GM19043 (cell line): ENCODE measurements around the gene MIGA2.
A peak's percentile ranks its signal among the peaks of the same experiment; 100 is the strongest.

Experiments
- ATAC-seq: cut with Tn5 transposase; IDR thresholded peaks from one replicate; pipeline ENCODE4 v1.9.1; 2021; ENCODE audit warnings: low read depth; ENCODE audit not compliant: unreplicated experiment

MIGA2 gene

DNA sequence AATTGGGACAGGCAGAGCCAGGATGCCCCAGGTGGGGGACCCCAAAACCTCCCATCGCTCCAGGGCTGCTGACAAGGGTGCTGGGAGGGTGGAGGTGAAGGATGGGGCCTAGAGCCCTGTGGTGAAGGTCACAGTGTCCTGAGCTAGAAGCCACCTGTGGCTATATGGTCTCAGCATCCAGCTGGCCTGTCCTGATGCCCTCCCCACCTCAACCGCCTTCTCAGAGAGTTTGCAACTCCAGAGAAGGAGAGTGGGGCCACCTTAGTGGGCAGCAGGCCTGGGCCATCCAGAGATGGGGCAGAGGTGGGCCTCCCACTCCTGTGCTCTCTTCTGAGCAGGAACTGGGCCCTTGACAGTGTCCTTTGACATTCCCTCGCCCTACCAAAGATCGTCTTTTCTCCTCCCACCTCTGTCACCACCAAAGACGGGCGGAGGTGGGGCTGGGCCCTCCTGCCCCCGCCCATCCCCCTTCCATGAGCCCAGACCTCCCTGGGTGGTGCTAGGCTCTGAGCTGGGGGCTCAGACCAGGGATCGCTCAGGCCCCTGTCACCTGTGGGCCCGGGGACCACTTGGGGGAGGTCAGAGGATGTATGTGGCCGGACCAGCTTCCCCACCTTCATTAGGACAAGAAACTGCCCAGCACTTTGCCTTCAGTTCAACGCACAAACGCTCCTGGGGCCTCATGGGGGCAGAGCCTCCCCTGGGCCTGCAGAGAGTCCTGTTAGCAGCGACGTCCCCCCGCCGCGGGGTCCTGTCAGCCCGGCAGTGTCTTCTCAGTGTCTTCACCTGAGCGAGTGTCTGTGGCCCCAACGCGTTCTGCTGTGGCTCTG is 34.5 kb downstream of the MIGA2 start:
- no peak for ATAC-seq

DNA sequence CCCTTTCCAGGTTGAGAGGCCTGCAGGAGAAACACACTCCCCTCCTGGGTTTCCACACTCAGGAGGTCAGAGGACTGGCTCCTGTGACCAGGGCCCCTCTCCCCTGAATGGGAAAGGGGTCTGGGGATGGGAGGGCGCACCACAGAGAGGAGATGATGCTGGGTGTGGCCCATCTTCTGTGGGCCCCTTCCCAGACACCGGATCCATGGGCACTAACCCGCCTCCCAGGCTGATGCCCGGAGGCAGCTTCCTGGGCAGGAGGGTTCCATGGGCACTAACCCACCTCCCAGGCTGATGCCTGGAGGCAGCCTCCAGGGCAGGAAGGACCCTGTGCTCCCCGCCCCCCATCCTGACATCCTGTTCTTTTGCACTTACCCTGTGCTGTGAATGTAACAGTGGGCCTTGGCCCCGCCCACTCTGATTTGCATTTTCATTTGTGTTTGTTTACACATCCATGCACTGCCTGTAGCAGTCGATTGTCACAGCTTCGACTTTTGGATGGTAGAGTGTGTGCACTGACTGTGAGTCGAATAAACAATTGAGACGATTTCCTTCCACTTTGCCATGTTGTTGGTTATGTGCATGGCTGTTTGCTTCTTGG is 35.2 kb downstream of the MIGA2 start:
- no peak for ATAC-seq

DNA sequence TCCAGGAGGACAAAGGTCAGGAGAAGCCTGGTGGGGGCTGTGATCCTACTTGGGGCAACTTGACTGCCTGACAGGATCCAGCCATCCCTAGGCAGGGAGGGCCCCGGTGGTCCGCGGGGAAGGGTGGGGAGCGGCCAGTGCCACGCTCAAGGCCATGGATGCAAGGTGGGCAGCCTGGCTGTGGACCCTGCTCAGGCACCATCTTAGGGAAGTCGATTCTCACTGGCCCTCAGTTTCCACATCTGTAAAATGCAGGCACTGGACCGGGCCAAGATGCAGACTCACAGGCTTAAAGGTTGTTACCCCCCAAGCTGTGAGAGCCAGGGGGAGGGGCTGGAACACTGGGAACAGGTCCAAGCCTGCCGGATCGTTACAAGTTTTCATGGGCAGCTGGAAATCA is 35.7 kb downstream of the MIGA2 start:
- ATAC-seq = no peak

DNA sequence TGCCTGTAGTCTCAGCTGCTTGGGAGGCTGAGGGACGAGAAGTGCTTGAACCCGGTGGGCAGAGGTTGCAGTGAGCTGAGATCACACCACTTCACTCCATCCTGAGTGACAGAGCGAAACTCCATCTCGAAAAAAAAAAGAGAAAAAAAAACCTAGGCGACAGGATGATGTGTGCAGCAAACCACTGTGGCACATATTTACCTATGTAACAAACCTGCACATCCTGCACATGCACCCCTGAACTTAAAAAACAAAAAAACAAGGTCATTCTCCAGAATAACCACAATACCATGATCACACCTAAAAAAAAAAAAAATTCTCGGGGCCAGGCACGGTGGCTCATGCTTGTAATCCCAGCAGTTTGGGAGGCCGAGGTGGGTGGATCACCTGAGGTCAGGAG is 37.0 kb downstream of the MIGA2 start:
- ATAC-seq = no peak

DNA sequence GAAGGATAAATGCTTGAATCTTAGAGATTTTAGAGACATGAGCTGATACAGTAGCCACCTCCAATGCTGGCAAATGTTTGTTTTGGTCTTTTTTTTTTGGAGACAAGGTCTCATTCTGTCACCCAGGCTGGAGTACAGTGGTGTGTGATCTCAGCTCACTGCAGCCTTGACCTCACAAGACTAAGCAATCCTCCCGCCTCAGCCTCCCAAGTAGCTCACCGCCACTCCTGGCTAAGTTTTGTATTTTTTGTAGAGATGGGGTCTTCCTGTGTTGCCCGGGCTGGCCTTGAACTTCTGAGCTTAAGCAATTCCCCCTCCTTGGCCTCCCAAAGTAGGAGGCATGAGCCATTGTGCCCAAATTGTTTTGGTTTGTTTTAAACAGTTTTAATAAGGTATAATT is 37.7 kb downstream of the MIGA2 start:
- no peak for ATAC-seq

DNA sequence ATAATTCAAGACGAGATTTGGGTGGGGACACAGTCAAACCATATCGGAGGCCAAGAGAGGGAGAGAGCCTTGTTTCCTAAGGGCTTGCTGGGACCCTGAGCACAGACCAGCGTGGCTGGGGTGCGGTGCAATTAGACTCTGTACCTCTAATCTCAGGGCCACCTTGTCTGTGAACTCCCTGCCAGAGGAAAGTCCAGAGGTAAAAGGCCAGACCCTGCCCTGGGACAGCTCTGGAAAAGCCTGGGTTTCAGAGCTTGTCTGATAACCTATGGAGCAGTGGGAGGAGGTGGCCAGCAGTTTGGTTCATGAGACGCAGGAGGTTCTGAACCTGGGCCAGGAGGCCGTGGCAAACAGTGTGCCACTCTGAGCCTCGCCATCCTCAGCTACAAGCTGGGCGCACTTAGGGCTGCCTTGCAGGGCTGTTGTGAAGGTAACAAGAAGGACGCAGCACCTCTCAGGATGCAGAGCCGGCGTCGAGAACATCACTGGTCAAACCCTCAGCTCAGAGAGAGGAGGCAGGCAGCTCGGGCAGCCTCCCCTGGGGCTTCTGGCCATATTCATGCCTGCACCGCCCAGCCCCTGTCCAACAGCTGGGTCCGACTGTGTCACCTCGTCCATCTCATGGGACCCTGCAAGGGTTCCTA is 39.7 kb downstream of the MIGA2 start:
- no peak for ATAC-seq

DNA sequence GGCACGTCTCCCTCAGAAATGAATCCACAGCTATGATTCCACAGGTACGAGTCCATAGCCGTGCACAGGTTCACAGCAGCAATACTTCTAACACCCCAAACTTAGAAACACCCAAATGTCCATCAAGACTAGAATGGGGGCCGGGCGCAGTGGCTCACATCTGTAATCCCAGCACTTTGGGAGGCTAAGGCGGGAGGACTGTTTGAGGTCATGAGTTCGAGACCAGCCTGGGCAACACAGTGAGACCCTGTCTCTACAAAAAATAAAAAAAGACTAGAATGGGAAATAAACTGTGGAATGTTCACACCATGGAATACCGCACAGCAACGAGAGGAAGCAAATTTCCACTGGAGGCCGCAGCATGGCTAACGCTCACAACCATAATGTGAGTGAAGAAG is 40.2 kb downstream of the MIGA2 start:
- no peak for ATAC-seq

DNA sequence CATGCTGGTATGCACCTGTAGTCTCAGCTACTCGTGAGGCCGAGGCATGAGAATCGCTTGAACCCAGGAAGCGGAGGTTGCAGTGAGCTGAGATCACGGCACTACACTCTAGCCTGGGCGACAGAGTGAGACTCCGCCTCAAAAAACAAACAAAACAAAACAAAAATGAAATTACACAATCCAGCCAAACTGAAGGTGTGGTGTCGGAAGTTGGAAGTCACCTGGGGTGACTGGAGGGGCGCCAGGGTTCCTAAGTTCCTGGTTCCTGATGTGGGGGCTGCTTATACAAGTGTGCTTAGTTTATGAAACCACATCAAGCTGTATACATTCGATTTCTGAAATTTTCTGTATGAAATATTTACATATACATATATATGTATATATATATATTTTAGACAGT is 40.8 kb downstream of the MIGA2 start:
- no peak for ATAC-seq

DNA sequence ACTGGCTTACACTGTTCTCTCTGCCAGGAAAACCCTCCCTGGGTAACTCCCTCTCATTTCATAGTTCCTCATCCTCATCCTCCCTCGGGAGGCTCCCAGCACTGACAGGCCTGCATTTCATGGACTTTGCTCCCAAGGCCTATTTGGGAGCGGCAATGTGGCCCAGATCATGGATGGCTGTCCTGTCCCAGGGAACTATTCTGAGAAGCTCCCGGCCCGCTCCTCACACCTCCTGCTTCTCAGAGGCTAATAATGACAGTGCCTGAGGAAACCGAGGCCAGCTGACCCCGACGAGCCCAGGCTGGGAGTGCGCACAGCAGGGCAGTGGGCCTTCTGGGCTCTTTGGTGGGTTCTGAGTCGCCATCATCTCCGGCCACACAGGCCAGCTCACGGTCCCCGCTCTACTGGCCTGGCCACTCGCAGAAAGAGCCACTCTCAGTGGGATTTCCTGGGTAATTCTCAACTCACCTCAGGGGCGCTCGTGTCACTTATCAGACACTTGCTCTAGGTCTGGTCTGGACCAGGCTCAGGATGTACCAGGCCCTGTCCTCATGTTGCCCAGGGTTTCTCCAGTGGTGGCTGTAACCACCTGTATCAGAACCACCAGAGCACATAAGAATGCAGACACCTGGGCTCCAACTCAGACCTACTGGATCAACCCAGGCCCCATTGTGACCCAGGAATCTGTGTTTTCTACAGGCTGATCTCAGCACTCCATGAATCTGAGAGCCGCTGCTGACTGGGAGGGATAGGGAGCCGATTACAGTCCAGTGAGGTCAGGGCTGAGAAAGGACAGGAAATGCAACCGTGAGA is 42.5 kb downstream of the MIGA2 start:
- ATAC-seq = no peak

DNA sequence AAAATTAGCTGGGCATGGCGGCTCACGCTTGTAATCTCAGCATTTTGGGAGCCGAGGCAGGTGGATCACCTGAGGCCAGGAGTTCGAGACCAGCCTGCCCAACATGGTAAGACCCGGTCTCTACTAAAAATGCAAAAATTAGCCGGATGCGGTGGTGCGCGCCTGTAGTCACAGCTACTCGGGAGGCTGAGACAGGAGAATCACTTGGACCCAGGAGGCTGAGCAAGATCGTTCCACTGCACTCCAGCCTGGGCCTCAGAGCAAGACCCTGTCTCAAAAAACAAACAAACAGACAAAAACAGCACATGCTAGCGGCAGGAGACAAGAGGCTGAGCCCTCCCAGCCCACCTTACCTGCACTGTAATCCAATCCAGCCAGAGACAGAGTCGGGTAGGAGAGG is 43.4 kb downstream of the MIGA2 start:
- no peak for ATAC-seq

DNA sequence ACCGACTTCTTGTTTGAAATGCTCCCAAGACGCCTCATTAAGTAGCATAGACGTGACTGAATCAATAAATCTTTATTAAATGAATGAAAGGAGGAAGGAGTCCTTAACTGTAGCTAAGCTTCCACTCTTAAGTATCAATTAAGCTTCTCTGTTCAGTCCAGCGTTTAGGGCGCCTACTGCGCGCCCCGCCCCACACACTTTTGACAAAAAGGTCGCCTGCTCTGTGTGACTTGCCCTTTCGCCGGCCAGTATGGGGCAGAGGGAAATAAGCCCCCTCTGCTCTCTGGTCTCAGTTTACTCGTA is 43.8 kb downstream of the MIGA2 start:
- no peak for ATAC-seq

DNA sequence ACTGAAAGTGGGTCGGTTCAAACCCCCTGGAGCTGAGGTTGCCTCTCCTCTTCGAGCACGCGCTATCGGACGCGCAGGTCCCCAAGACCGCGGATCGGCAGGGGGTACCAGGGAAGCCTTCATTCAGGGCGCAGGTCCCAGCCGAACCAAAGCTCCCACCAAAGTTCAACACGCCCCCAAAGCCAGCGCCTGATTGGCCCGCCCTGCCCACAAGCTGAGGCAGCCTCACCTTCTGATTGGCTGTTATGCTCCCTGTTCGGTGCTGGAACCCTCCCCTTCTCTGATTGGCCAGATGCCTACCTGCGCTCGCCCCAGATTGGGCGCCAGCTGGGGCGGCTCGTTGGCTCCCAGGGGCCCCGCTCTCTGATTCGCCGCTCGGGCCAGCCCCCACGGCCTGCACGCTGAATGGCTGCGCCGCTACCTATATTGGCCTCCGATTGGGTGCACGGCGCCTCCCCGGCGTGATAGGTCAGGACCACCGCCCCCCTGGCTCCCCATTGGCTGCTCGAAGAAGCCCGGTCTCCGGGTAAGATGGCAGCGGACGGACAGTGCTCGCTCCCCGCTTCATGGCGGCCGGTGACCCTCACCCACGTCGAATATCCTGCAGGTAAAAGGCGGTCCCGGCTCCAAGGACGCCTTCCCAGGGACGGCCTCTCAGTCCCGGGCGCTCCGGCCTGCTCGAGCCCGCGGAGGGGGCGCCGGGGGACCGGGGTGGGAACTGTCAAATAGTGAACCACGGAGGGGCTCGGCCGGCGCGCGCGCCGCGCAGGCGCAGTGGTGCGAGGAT is 44.4 kb downstream of the MIGA2 start, which contains the start of gene DOLPP1:
TSS of gene DOLPP1 (plus strand) at position 511 of the 787 bp plus-strand sequence. CDS start at position 532, 21 bp downstream.
- ATAC-seq = peak; percentile 90

DNA sequence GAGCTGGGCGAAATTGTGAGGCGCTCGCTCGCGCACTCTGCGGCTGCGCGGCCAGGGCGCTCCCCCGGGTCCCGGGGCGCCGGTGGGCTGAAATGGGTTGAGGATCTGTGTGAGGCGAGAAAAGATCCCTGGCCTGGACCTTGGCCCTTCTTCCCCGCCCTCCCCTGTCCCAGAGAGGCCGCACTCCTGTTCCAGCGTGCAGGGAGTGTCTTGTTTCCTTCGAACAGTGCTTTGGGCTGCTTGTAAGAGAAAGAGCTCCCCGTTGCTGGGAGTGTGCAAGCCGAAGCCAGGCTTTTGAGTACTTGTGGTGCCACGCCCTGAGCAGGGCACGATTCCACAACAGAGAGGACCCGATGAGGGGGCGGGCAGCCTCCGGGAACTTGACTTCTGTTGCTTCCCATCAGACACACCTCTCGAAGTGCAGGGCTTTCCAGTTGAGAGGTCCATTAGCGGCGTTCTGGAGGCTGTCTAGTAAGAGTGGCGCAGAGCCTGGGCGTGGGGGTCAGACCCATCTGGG is 45.0 kb downstream of the MIGA2 start:
- no peak for ATAC-seq

DNA sequence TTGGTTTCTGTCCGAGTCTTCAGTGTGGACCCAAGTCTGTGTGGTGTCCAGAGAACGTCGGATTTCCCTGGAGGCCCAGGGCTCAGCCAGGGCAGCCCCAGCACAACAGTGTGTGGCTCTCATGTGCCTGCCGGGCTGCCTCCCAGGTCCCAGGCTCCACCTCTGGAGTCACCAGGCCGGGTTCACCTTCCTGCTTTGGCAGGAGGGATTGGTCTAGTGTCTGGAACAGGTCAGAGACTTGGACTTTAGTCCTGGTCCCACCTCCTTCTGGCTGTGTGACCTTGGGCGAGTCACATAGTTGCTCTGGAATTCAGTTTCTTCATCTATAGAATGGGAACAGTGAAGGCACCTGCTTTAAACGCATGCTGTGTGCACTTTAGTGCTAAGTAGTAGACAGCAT is 47.7 kb downstream of the MIGA2 start:
- no peak for ATAC-seq

DNA sequence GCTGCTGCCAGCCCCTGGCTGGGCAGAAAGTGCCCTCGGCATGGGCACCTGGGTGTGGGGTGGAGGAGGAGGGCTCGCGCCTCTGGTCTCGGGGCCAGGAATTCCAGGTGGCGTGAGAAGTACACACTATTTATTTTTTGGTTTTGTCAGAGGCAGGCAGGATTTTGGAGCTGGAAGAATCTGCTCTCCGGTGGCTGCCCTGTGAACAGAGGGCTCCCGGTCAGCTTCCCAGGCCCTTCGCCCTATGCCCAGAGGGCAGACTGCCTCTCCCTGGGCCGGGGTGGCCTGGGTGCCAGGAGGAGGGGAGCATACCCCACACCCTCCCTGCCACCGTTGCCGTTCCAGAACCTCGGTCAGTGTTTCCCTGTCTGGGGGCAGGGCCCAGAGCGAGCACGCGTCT is 52.8 kb downstream of the MIGA2 start:
- no peak for ATAC-seq

DNA sequence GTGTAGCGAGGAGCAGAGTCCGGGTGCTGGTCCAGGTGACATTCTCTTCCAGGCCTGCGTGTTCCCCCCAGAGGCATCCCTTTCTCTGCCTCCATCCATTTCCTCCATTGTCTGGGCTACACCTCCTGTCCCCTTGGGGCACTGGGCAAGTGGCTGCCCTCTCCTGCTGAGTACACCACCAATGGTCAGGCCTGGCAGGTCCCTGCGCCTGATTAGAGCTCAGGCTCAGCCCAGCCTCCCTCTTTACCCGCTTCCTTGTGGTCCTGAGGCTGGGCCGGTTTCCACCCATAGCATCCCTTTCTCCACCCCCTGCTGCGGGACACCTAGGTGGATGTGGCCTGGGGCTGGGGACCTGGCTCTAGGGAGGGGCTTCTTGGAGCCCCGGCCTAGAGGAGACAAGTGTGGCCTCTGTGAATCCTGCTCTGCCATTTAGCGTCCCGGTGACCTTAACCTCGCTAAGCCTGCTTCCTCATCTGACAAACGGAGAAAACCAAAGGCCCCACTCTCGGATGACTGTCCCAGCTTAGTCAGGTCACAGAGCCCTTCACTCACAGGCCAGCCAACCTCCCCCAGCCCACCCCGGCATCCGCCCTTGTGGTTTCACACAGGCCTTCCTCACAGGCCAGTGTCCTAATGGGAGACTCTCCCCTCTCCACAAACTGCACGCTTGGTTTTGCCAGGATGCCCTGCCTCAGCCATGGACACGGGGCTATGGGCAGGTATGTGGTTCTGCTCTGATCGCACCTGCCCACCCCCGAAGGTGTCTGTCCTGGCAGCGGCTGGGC is 57.4 kb downstream of the MIGA2 start:
- ATAC-seq = no peak

DNA sequence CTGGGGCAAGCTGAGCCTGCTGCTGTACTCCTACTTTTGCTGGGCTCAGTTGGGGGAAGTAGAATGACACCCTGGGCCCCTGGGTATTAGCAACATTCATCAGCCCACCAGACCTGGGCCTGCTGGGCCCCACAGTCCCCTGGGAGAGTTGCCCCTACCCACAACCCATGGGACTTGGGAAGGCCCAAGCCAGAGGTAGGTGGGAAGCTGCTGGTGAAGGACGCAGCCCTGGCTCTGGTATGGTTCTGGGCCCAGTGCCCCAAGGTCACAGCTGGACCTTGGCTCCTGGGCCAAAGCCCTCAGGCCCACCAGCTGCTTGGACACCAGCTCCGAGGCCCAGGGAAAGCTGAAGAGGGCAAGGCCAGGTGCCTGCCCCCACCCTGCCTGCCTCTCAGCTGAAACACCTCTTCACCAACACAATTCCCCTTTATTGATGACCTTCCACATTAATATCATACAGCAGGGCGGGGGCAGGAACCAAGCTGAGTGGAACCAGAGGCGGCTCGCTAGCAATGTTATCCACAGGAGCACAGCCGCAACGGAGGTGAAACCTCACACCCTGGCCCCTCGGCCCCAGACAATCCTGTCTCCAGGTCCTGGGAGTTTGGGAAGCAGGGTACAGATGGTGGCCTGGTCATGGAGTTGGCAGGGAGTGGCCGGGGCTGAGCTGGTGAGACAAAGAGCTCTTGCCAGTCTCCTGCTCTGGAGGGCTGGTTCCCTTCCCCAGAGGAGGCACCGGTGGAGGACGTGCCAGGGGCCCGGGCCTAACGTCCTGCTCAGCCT is 58.2 kb downstream of the MIGA2 start:
- ATAC-seq = no peak

DNA sequence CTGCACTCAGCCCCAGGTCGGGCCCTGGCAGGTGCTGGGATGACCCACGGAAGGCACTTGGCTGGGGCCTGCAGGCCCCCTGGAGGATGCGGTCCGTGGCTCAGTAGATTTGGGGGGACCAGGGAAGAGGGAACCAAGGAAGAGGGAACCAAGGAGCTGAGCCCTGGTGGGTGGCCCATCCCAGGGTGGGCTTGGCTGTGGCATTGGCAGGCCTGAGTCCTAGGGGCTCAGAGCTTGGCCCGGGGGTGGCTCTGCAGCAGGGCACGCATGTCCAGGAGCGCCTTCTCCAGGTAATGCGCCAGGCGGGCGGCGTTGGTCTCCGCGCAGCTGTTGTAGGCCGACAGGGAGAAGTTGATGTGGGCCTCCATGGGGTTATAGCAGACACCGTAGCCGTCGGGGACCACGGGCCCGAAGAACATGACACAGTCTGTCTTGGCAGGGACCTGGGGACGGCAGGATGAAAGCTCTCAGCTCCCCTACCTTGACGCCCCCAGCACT is 58.8 kb downstream of the MIGA2 start:
- no peak for ATAC-seq
